PC-9 (cell line): ENCODE results near the gene HDAC7. TPM values are rescaled to one million over a fixed set of nuclear protein-coding genes. Genes with fewer than 3 reads are reported as not detected.

Experiments used
- BruUV-seq: library from RNA; stranded (reverse); fragments of 400-500 nt; replicated peaks from 2 replicates; lab custom pipeline; 2021; lab: Mats Ljungman, UMichigan
- CTCF ChIA-PET: fragments of 300-600 bp; sonication (Branson Sonifier 250); formaldehyde crosslinking; loops from one replicate; lab custom pipeline; 2022; ENCODE audit warnings: antibody characterized with exemption; lab: Charles Lee
- POLR2A ChIA-PET: fragments of 300-600 bp; sonication (Branson Sonifier 250); formaldehyde crosslinking; loops from one replicate; lab custom pipeline; 2022; ENCODE audit warnings: antibody characterized with exemption; ENCODE audit not compliant: unreplicated experiment; lab: Charles Lee
- DNase-seq, 2 experiments: peaks; one replicate each; pipeline versions ENCODE4 v3.0.0 to v3.0.0-alpha.2; 2015 to 2022; ENCODE audit warnings: mixed read lengths in 1 of 2
- H2AFZ ChIP-seq: fragments of 200-600 bp; sonication (generic); 2 replicates; pipeline ENCODE4 v1.8.1; 2017; ENCODE audit warnings: antibody characterized with exemption
- H3F3A ChIP-seq: fragments of 200-600 bp; sonication (generic); 2 replicates; pipeline ENCODE4 v1.8.1; 2017; ENCODE audit warnings: antibody characterized with exemption, mild to moderate bottlenecking, low read depth; ENCODE audit not compliant: insufficient read depth
- H3K27ac ChIP-seq: fragments of 200-600 bp; sonication (generic); 2 replicates; pipeline ENCODE4 v1.6.1; 2016; ENCODE audit warnings: mixed run types
- H3K27me3 ChIP-seq: fragments of 200-600 bp; sonication (generic); 2 replicates; pipeline ENCODE4 v1.6.1; 2016; ENCODE audit warnings: low read depth, mixed run types; ENCODE audit not compliant: insufficient read depth
- H3K36me3 ChIP-seq: fragments of 200-600 bp; sonication (generic); 2 replicates; pipeline ENCODE4 v1.6.1; 2016; ENCODE audit warnings: low read depth, mixed run types
- H3K4me1 ChIP-seq: fragments of 200-600 bp; sonication (generic); replicated peaks from 2 replicates; pipeline ENCODE4 v1.6.1; 2016; ENCODE audit warnings: mixed run types; ENCODE audit not compliant: insufficient read depth
- H3K4me2 ChIP-seq: fragments of 200-600 bp; sonication (generic); 2 replicates; pipeline ENCODE4 v1.6.1; 2017; ENCODE audit warnings: mixed run types
- H3K4me3 ChIP-seq: fragments of 200-600 bp; sonication (generic); 2 replicates; pipeline ENCODE4 v1.6.1; 2016; ENCODE audit warnings: mixed run types
- H3K79me2 ChIP-seq: fragments of 200-600 bp; sonication (generic); 2 replicates; pipeline ENCODE4 v1.6.1; 2017; ENCODE audit warnings: low read depth, mixed run types
- H3K9me2 ChIP-seq: fragments of 200-600 bp; sonication (generic); 2 replicates; pipeline ENCODE4 v1.8.1; 2017; ENCODE audit warnings: mild to moderate bottlenecking; ENCODE audit not compliant: insufficient read depth
- H3K9me3 ChIP-seq: fragments of 200-600 bp; sonication (generic); 2 replicates; pipeline ENCODE4 v1.8.1; 2016; ENCODE audit warnings: low read depth; ENCODE audit not compliant: insufficient read depth
- H4K20me1 ChIP-seq: fragments of 200-600 bp; sonication (generic); 2 replicates; pipeline ENCODE4 v1.8.1; 2017; ENCODE audit not compliant: insufficient read depth
- CTCF ChIP-seq: fragments of 200-600 bp; sonication (generic); conservative IDR thresholded peaks from 2 replicates; pipeline ENCODE4 v1.6.1; 2017; ENCODE audit warnings: mixed run types, antibody characterized with exemption, mild to moderate bottlenecking, moderate library complexity
- EZH2 ChIP-seq: fragments of 200-600 bp; sonication (generic); IDR thresholded peaks from 2 replicates; pipeline ENCODE4 v1.8.0; 2017; ENCODE audit warnings: antibody characterized with exemption, low read depth
- intact Hi-C: fragments of 100-400 bp; cut with micrococcal nuclease; formaldehyde crosslinking; loops from one replicate; pipeline ENCODE4 v1.10.0; 2022; ENCODE audit not compliant: unreplicated experiment
- total RNA-seq: library from RNA; stranded (reverse); gene quantifications from 2 replicates; pipeline ENCODE4 v1.2.3, GENCODE V29; 2021

Gene HDAC7
- total RNA-seq, 1 experiment from 2014 or later, result 106 TPM

- Histone ChIP-seq H3K27ac (no peak overlapping the region), H3F3A (peaks cover 6% of the 10 kb centered on the region; the same call in 1 of the 2 replicates), H3K4me3 (no peak overlapping the region), H2AFZ (no peak overlapping the region), H4K20me1 (no peaks in the 10 kb centered on the region), H3K4me1 (peaks cover 11% of the 10 kb centered on the region), H3K36me3 (no peaks in the 10 kb centered on the region), H3K4me2 (no peak overlapping the region), H3K9me3 (no peaks in the 10 kb centered on the region), H3K79me2 (no peaks in the 10 kb centered on the region), H3K27me3 (no peaks in the 10 kb centered on the region), H3K9me2 (no peaks in the 10 kb centered on the region)
- no TSS peak for BruUV-seq
- intact Hi-C loops, result no loop called here
- CTCF ChIA-PET, result no interaction called here
- POLR2A ChIA-PET, result no interaction called here
- no peak for DNase-seq
- TF ChIP-seq CTCF (no peak), EZH2 (no peak)
Measured at GRCh38 chr12:47854531-47854930, 34.8 kb upstream of the HDAC7 start.

- DNase-seq, result no peak
- Histone ChIP-seq H3K36me3 (no peaks in the 10 kb centered on the region), H4K20me1 (no peaks in the 10 kb centered on the region), H3F3A (no peaks in the 10 kb centered on the region), H3K79me2 (no peaks in the 10 kb centered on the region), H2AFZ (no peak overlapping the region), H3K9me2 (no peaks in the 10 kb centered on the region), H3K27ac (no peak overlapping the region), H3K4me2 (no peak overlapping the region), H3K4me1 (no peaks in the 10 kb centered on the region), H3K27me3 (no peaks in the 10 kb centered on the region), H3K4me3 (no peak overlapping the region), H3K9me3 (no peaks in the 10 kb centered on the region)
- ChIA-PET POLR2A (no interaction called here), CTCF (no interaction called here)
- no peak for TF ChIP-seq CTCF
- no peak for TF ChIP-seq EZH2
- BruUV-seq, result no TSS peak
- intact Hi-C loops, result no loop called here
Measured at GRCh38 chr12:47852096-47852571, 32.4 kb upstream of the HDAC7 start.

- intact Hi-C loops, result no loop called here
- CTCF ChIA-PET, result no interaction called here
- H3K9me3 ChIP-seq, result no peaks in the 10 kb centered on the region
- H3K9me2 ChIP-seq, result no peaks in the 10 kb centered on the region
- no TSS peak for BruUV-seq
- POLR2A ChIA-PET, result no interaction called here
- no peak overlapping the region for H3K4me3 ChIP-seq
- no peak overlapping the region for H3K27ac ChIP-seq
- no peaks in the 10 kb centered on the region for H3F3A ChIP-seq
- H3K79me2 ChIP-seq, result no peaks in the 10 kb centered on the region
- H3K4me2 ChIP-seq, result no peak overlapping the region
- no peaks in the 10 kb centered on the region for H3K27me3 ChIP-seq
- H2AFZ ChIP-seq, result no peak overlapping the region
- H3K4me1 ChIP-seq, result no peaks in the 10 kb centered on the region
- H3K36me3 ChIP-seq, result no peaks in the 10 kb centered on the region
- no peak for TF ChIP-seq CTCF
- no peak for DNase-seq
- no peaks in the 10 kb centered on the region for H4K20me1 ChIP-seq
Measured at GRCh38 chr12:47851303-47851952, 31.7 kb upstream of the HDAC7 start.
